GM10847 (cell line): ENCODE results near the gene NOL9.

Experiments
- POLR2A ChIP-seq: IDR thresholded peaks from 2 replicates; pipeline ENCODE4 v1.6.1; 2011; ENCODE audit not compliant: insufficient read length; ENCODE audit errors: extremely low read depth

NOL9 gene

DNA sequence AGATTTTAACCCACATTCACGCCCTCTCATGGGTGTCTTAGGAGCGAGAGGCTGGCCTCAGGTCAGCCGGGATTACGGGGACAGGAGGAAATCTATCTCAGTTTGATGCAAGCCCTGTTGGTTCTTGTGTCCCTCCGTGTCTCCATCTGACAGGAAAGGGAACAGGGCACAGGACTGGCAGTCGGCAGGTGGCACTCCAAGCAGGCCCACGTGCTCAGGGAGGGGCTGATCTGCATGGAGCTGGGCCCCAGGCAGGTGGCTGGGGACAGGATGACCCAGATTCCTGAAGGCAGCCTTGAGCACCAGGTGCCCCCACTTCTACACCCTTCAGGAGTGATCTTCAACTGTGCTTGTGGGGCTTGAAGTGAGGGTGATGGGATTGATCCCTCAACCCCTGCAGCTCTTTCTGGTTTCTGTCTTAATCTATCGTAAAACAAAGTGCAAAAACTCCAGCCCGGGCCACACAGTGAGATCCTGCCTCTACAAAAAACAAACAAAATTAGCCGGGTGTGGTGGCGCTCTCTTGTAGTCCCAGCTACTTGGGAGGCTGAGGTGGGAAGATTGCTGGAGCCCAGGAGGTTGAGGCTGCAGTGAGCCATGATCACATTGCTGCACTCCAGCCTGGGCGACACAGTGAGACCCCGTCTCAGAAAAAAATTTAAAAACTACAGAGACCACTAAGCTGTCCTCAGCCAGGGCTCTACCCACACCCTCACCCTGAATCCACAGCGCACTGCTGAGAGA lies 71.1 kb downstream of the NOL9 start:
- TF ChIP-seq POLR2A: no peak

GRCh38 chr1:6481820-6482219 lies 72.5 kb downstream of the NOL9 start:
- no peak for TF ChIP-seq POLR2A

- TF ChIP-seq POLR2A: no peak
Observed at GRCh38 chr1:6477039-6477820, 77.1 kb downstream of the NOL9 start.

DNA sequence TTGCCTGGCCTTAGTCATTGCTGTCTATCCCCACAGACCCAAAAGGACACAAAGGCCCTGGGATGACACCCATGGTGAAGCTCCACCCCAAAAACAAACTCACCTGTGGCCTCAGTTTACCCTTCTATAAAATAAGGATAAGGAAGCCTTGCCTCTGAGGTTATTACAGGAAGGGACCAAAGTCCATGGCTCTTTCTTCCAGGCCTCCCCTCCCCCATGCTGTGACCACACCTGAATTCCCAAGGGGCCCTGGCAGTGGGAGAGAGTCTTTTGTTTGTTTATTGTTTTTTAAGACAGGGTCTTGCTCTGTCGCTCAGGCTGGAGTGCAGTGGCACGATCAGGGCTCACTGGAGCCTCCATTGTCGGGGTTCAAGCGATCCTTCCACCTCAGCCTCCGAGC lies 77.8 kb downstream of the NOL9 start:
- TF ChIP-seq POLR2A: no peak

GRCh38 chr1:6475381-6476133 lies 78.8 kb downstream of the NOL9 start:
- TF ChIP-seq POLR2A: no peak

GRCh38 chr1:6474815-6475282 lies 79.5 kb downstream of the NOL9 start:
- TF ChIP-seq POLR2A: no peak

DNA sequence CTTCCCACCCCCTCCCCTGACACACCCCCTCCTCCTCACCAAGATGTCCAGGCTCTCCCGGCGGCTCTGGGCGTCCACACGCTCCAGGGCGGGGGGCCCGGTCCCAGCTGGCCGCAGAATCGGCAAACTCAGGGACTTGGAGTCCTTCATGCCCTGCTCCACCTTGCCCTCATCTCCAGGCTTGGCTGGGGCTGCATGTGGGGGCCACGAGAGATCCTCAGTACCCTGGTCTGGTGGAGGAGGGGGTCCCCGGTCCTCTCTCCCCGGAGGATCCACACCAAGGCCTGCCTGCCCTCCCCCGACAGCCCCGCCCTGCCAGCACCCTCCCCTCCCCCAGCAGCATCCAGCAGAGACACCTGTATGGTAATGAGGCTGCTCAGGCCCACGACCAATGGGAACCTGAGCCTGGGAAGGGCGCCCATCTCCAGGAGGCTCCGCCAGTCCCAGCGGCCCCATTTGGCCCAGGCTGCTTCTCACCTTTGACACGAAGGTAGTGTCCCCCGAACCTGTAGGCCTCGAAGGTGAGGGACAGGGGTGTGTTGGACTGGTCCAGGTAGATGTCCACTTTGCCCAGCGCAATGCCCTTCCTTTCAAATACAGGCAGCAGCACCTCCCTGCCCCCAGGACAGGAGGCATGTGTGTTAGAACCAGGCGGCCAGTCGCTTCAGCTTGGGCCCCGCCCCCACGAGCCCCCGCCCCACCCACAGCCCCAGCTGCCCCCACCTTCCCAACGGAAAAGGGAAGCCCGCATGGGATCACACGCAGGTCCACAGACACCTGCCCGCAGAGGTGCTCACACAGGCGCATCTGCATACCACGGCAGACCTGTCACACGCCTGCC lies 80.1 kb downstream of the NOL9 start:
- no peak for TF ChIP-seq POLR2A

GRCh38 chr1:6473156-6473555 lies 81.2 kb downstream of the NOL9 start:
- no peak for TF ChIP-seq POLR2A

DNA sequence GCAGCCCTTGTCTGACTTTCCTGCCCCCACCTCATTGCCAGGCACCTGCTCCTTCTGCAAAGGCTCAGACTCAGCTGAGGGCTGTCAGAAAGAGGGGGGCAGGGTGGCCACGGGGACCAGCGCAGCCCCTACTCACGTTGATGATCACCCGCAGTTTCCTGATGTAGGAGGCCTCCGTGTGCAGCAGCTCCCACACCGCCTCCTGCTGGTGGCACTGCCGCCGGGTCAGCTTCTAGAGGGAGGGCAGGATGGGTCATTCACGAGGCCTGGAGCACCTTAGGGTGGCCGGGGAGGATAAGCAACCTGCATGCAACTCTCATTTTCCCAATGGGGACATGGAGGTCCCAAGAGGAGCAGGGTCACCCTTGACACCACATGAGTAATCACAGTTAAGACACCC lies 81.9 kb downstream of the NOL9 start:
- no peak for TF ChIP-seq POLR2A

GRCh38 chr1:6471970-6472368 lies 82.3 kb downstream of the NOL9 start:
- TF ChIP-seq POLR2A: no peak
